Measurements from ENCODE around the gene CDH4.
"Not testable (repeated sequence)": the region's sequence is repeated elsewhere in the genome, so short reads cannot be mapped to it uniquely, and the experiment has no call there.

Gene CDH4

DNA sequence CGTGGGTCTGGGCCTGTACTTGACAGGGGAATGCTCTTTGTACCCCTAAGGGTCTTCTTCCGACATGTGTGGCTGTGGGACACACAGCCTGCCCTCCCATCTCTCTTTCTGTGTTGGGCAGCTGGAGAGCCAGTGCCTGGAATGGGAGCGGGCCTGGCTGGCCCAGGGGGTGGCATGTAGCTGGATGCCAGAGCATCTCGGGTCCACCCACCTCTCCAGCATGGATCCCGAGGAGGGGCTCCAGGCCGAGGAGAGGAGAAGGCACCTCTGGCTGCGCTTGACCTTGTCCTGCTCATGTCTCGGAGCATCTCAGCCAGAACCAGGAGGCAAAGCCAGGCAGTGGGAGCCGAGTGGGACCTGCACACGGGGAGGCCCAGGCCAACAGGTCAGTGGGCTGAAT, 16.0 kb downstream of the CDH4 start:
- no peak overlapping the region for H3K4me3 ChIP-seq (replicated peaks; ENCODE audit: low read depth, low read length)
- DNase-seq (ENCODE audit: low read depth), result no peak
- TF ChIP-seq CTCF (IDR thresholded peaks at IDR 0.05; ENCODE audit: low read length, missing control alignments), result no peak

GRCh38 chr20:61271312-61272231, 19.5 kb downstream of the CDH4 start:
- DNase-seq (ENCODE audit: low read depth), result no peak
- H3K4me3 ChIP-seq (replicated peaks; ENCODE audit: low read depth, low read length), result no peak overlapping the region
- TF ChIP-seq CTCF (IDR thresholded peaks at IDR 0.05; ENCODE audit: low read length, missing control alignments), result no peak

- not testable (repeated sequence) for H3K4me3 ChIP-seq (replicated peaks; ENCODE audit: low read depth, low read length); DNase-seq (ENCODE audit: low read depth)
These were observed 21.0 kb downstream of the CDH4 start for GRCh38 chr20:61273024-61273423.

DNA sequence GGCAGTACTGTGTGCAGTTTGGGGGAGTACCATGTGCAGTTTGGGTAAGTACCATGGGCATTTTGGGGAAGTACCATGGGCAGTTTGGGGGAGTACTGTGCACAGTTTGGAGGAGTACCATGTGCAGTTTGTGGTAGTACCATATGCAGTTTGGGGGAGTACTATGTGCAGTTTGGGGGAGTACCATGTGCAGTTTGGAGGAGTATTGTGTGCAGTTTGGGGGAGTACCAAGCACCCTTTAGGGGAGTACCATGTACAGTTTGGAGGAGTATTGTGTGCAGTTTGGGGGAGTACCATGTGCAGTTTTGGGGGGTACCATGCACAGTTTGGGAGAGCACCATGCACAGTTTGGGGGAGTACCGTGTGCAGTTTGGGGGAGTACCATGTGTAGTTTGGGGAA, 21.6 kb downstream of the CDH4 start:
- not testable (repeated sequence) for DNase-seq (ENCODE audit: low read depth); H3K4me3 ChIP-seq (replicated peaks; ENCODE audit: low read depth, low read length)

- TF ChIP-seq CTCF (IDR thresholded peaks at IDR 0.05; ENCODE audit: low read length, missing control alignments), result no peak
- no peak overlapping the region for H3K4me3 ChIP-seq (replicated peaks; ENCODE audit: low read depth, low read length)
- no peak for DNase-seq (ENCODE audit: low read depth)
These were observed 22.3 kb downstream of the CDH4 start for GRCh38 chr20:61274326-61274725.

DNA sequence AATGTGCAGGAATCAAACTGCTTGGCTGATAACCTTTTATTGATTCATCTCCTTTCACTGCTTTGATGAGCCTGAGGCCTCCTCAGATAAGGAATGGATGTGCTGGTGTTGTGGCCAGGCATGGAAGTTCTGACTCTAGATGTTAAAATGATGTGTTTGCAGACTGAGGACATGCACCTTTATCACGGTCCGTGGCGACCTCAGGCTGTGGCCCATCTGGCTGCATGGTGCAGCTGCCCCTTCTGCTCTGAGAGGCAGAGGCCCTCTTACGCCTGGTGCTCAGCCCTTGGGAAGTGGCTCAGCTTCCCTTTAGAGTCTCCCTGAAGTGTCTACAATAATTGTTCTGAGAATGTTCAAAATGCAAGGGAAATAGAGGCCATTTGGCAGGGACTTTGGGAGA, 26.2 kb downstream of the CDH4 start:
- TF ChIP-seq CTCF (IDR thresholded peaks at IDR 0.05; ENCODE audit: low read length, missing control alignments), result no peak
- H3K4me3 ChIP-seq (replicated peaks; ENCODE audit: low read depth, low read length), result no peak overlapping the region
- no peak for DNase-seq (ENCODE audit: low read depth)

DNA sequence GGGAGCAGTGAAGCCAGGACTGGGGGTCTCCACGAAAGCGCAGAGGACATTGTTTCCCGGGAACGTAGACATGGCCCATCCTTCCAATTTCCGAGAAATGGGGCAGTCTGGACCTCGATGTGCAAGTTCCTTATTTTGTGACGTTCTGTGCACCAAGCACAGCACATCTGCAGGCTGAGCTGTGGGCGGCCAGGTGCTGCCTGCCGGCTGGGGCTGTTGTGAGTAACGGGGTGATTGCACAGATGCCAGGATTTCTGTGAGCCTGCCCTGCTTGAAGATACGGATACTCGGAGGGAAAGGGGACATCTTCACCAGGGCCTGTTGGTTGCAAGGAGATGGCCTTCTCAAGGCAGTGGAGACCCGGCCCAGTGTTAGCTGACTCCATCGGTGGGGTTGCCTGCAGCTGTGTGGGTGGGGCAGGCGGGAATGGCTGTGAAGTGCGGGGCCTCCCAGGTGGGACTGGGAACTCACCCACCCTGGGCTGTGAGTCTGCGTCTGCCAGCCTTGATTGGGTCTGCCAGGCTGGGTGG, 27.6 kb downstream of the CDH4 start:
- no peak for DNase-seq (ENCODE audit: low read depth)
- TF ChIP-seq CTCF (IDR thresholded peaks at IDR 0.05; ENCODE audit: low read length, missing control alignments), result no peak

More for the DNA sequence above, 27.6 kb downstream of the CDH4 start:
- H3K4me3 ChIP-seq (replicated peaks; ENCODE audit: low read depth, low read length), result no peak overlapping the region
